Embryonic facial prominence (tissue), 1 donor: ENCODE data around the gene PTP4A2.
"Not testable (repeated sequence)": the region's sequence is repeated elsewhere in the genome, so short reads cannot be mapped to it uniquely, and the experiment has no call there.

Experiments
- DNase-seq: peaks from one replicate; pipeline ENCODE4 v3.0.0-alpha.2; 2016; ENCODE audit errors: extremely low spot score

Gene PTP4A2

GRCh38 chr1:31949862-31950261 lies 11.7 kb upstream of the PTP4A2 start:
- no peak for DNase-seq

GRCh38 chr1:31945677-31946076 lies 7.5 kb upstream of the PTP4A2 start:
- not testable (repeated sequence) for DNase-seq

GRCh38 chr1:31944205-31945089 lies 6.3 kb upstream of the PTP4A2 start:
- DNase-seq = peak; percentile 79

- no peak for DNase-seq
Observed at GRCh38 chr1:31943546-31944184, 5.5 kb upstream of the PTP4A2 start.

- not testable (repeated sequence) for DNase-seq
Observed at GRCh38 chr1:31942061-31942460, 3.9 kb upstream of the PTP4A2 start.

- no peak for DNase-seq
Observed at GRCh38 chr1:31939484-31940329, 1.5 kb upstream of the PTP4A2 start.

GRCh38 chr1:31937300-31938183 lies 626 bp downstream of the PTP4A2 start:
- peak; percentile 40 for DNase-seq

GRCh38 chr1:31936981-31937299 lies 1.2 kb downstream of the PTP4A2 start:
- no peak for DNase-seq

GRCh38 chr1:31936278-31936980 lies 1.7 kb downstream of the PTP4A2 start:
- DNase-seq = no peak

- DNase-seq = no peak
Observed at GRCh38 chr1:31934706-31935629, 3.2 kb downstream of the PTP4A2 start.

- DNase-seq = no peak
Observed at GRCh38 chr1:31932491-31933316, 5.5 kb downstream of the PTP4A2 start.

GRCh38 chr1:31931593-31932225 lies 6.5 kb downstream of the PTP4A2 start:
- no peak for DNase-seq

- DNase-seq = no peak
Observed at GRCh38 chr1:31930836-31931592, 7.2 kb downstream of the PTP4A2 start.

- DNase-seq = no peak
Observed at GRCh38 chr1:31927661-31927980, 10.5 kb downstream of the PTP4A2 start.

- no peak for DNase-seq
Observed at GRCh38 chr1:31926853-31927660, 11.1 kb downstream of the PTP4A2 start.

GRCh38 chr1:31926252-31926651 lies 11.9 kb downstream of the PTP4A2 start:
- DNase-seq = no peak

- not testable (repeated sequence) for DNase-seq
Observed at GRCh38 chr1:31925824-31926223, 12.3 kb downstream of the PTP4A2 start.
